Ovary (tissue), 9 donors: ENCODE results near the gene GNG7. TPM values are rescaled to one million over a fixed set of nuclear protein-coding genes. Genes with fewer than 3 reads are reported as not detected.

Experiments used
- DNase-seq, 5 donors: peaks; one replicate each; pipeline ENCODE4 v3.0.0-alpha.2; 2019 to 2020
- H3K27ac ChIP-seq, 2 donors: fragments of 200-600 bp; one replicate each; pipeline versions ENCODE4 v1.5.1 to v1.8.0; 2019 to 2022
- H3K27me3 ChIP-seq: fragments of 200-600 bp; one replicate; pipeline ENCODE4 v1.8.0; 2022
- H3K36me3 ChIP-seq: fragments of 200-600 bp; sonication (generic); one replicate; pipeline ENCODE4 v1.5.1; 2019
- H3K4me1 ChIP-seq: one replicate; pipeline ENCODE4 v1.8.1; 2013; ENCODE audit warnings: mild to moderate bottlenecking, moderate library complexity; ENCODE audit not compliant: insufficient read depth
- H3K4me3 ChIP-seq: fragments of 200-600 bp; sonication (generic); one replicate; pipeline ENCODE4 v1.5.1; 2017
- H3K9me3 ChIP-seq, 2 donors: fragments of 200-600 bp in 1 of 2; sonication (generic) in 1 of 2; one replicate each; pipeline versions ENCODE4 v1.5.1 to v1.8.1; 2013 to 2019; ENCODE audit warnings: mild to moderate bottlenecking in 1 of 2, moderate library complexity in 1 of 2
- CTCF ChIP-seq, 3 donors: fragments of 450-650 bp in 2 of 3; fragments of 200-600 bp in 1 of 3; IDR thresholded peaks; one replicate each; pipeline versions ENCODE4 v1.5.1 to v1.8.0; 2016 to 2022; ENCODE audit warnings: antibody characterized with exemption in 3 of 3, mild to moderate bottlenecking in 1 of 3
- EP300 ChIP-seq: sonication (generic); formaldehyde crosslinking; IDR thresholded peaks from one replicate; pipeline ENCODE4 v1.6.1; 2017; ENCODE audit warnings: antibody characterized with exemption
- POLR2A ChIP-seq: fragments of 450-650 bp; IDR thresholded peaks from one replicate; pipeline ENCODE4 v1.6.1; 2017; ENCODE audit warnings: antibody characterized with exemption, mild to moderate bottlenecking, moderate library complexity
- WGBS, 3 donors: extraction: QIAGEN DNeasy Blood & Tissue Kit in 1 of 3; methylation state at CpG; one replicate each; pipeline versions ENCODE4 v1.1.5 to v1.1.7; 2013 to 2017; 5-methylcytosine and 5-hydroxymethylcytosine counted together
- intact Hi-C, 4 donors: fragments of 100-400 bp; cut with DNase I; formaldehyde crosslinking; loops; one replicate each; pipeline versions ENCODE4 v1.11.0 to v1.15.1; 2022 to 2023
- polyA plus RNA-seq, 2 donors: library from polyadenylated mRNA; stranded (reverse); fragments of 200-250 nt in 1 of 2; fragments of 350-450 nt in 1 of 2; fragmentation: Illumina TruSeq in 1 of 2; extraction: RNeasy Lipid Tissue Mini Kit (QIAGEN cat#74804) in 1 of 2; gene quantifications; one replicate each; pipeline ENCODE4 v1.2.3, GENCODE V29; 2013 to 2014
- total RNA-seq, 7 donors: library from RNA; depleted of rRNA in 2 of 7; stranded (reverse); fragments of >200 nt in 2 of 7; fragmentation: NEBNext Ultra II Directional in 3 of 7; extraction: Animal tissue kit (Norgen Biotek cat#: 25700) in 3 of 7; gene quantifications; one replicate each; pipeline versions ENCODE4 v1.1.0 to v1.2.4, GENCODE V29; 2016 to 2023
- donor health status: DM: no; HTN: no; CAD: no; lungs with moderate emphysema.
- donor health status: DM: no; HTN: no; CAD: no.
- donor health status: Bipolar disorder and iron deficiency.
- donor health status: DM: yes; HTN: yes; CAD: no.
- donor health status: DM: no; HTN: no; CAD: no.
- donor health status: DM: yes; HTN: yes; CAD: no.

GNG7 gene
- total and polyA plus RNA-seq, 9 donors = 4.1 to 36.3 (median 15.1) TPM

- Histone ChIP-seq H3K27me3 (no peaks in the 10 kb centered on the region), H3K36me3 (no peaks in the 10 kb centered on the region), H3K4me1 (no peaks in the 10 kb centered on the region), H3K9me3 (no peaks in the 10 kb centered on the region), H3K27ac (no peak overlapping the region), H3K4me3 (no peak overlapping the region)
- intact Hi-C loops = no loop called here
- 91 to 93% (median 93%) methylated on average over 23 to 38 of the region's 38 CpGs for WGBS, 3 donors
- DNase-seq = no peak
- TF ChIP-seq POLR2A (no peak), CTCF (IDR thresholded peaks at IDR 0.05) (no peak), EP300 (no peak)
These were observed 30.4 kb upstream of the GNG7 start for GRCh38 chr19:2732883-2733282.

DNA sequence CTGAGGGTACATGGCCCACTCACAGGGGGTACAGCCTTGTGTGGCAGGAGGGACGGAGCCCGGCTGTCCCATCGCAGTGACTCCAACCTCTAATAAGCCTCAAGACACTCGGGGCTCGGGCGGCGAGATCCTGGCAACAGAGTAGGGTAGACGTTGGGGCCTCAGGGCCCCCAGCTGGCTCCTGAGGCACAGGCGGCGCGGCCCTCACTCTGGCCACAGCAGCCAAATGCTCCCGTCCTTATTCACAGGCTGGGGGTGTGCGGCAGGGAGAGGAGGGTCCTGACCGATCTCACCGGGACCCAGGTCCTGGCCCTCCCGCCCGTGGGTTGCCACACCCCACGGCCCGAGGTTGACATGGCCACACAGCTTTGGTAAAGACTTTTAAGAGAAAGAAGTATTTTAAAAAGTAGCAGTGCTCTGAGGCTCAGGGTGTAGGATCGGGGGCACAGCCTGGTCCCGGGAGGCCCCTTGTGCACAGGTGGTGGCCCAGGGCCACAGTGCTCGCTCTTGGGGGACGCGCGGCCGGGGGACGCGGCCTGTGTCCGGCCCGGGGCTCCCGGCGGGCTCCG lies 29.7 kb upstream of the GNG7 start:
- Histone ChIP-seq H3K4me1 (no peaks in the 10 kb centered on the region), H3K4me3 (no peak overlapping the region), H3K9me3 (no peaks in the 10 kb centered on the region), H3K27me3 (no peaks in the 10 kb centered on the region), H3K36me3 (no peaks in the 10 kb centered on the region), H3K27ac (no peak overlapping the region)
- intact Hi-C loops = no loop called here
- WGBS, 3 donors = 87 to 94% (median 92%) methylated on average over 29 to 33 of the region's 33 CpGs
- TF ChIP-seq CTCF (IDR thresholded peaks at IDR 0.05) (no peak), EP300 (no peak), POLR2A (no peak)
- no peak for DNase-seq

- Histone ChIP-seq H3K4me3 (no peak overlapping the region), H3K4me1 (no peaks in the 10 kb centered on the region), H3K27ac (no peak overlapping the region), H3K9me3 (no peaks in the 10 kb centered on the region), H3K27me3 (no peaks in the 10 kb centered on the region), H3K36me3 (no peaks in the 10 kb centered on the region)
- no peak for DNase-seq
- intact Hi-C loops = no loop called here
- WGBS, 3 donors = 85 to 87% (median 86%) methylated on average over 38 to 41 of the region's 41 CpGs
- TF ChIP-seq POLR2A (no peak), CTCF (IDR thresholded peaks at IDR 0.05) (no peak), EP300 (no peak)
These were observed 28.9 kb upstream of the GNG7 start for GRCh38 chr19:2731181-2731995.

DNA sequence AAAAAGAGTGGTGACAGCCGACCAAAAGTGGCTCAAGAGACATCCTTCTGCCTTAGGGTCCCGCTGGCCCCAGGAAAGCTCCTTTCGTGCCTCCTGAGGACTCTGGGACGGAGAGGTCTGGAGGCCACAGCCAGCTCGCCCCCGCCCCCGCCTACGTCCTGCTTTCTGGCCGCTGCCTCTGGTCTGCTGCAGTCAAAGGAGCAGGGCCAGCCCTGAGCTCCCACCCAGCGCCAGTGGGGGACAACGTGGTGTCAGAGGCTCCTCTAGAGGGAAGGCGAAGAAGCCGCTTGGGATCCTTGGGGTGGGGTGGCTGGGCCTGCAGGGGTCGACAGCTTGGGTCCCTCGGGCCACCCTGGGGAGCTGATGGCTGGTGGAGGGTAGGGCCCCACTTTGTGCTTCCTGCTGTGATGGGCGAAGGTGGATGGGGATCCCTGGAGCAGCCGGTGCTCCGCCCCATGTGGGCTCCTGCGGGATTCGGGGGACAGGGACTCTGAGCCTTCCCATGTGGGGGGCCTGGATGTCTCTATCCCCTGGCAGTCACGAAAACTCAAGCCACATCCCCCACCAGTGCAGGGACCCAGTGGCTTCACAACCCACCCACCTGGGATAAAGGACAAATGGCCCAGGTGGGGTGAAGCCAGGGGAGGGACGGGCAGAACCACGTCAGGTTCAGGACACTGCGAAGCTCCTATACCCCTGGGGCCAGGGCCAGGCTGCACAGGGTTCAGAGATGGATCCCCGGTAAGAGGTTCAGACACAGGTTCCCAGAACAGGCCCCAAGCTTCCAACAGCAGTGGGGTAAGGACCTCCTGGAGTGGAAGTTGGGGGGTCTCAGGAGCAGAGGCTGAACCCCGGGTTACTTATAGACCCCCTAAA lies 27.7 kb upstream of the GNG7 start:
- H3K27ac ChIP-seq = no peak overlapping the region
- H3K9me3 ChIP-seq = no peaks in the 10 kb centered on the region
- no peak for DNase-seq
- no peaks in the 10 kb centered on the region for H3K4me1 ChIP-seq
- intact Hi-C loops = loop anchor here in 1 of 4 donors (10.0 kb wide), 1 partner anchor 75 kb away; no protein-coding TSS in a partner anchor
- H3K4me3 ChIP-seq = no peak overlapping the region
- TF ChIP-seq EP300 (no peak), CTCF (IDR thresholded peaks at IDR 0.05) (no peak), POLR2A (no peak)
- 79 to 86% (median 86%) methylated on average over 25 to 26 of the region's 26 CpGs for WGBS, 3 donors
- H3K36me3 ChIP-seq = no peaks in the 10 kb centered on the region
- no peaks in the 10 kb centered on the region for H3K27me3 ChIP-seq
